K562 (cell line): ENCODE measurements around the gene SHB.

Source experiments
- FOXA1 ChIP-seq: fragments of 450-650 bp; IDR thresholded peaks from 2 replicates; pipeline ENCODE4 v1.6.1; 2016; ENCODE audit warnings: mild to moderate bottlenecking, borderline replicate concordance
- HDAC6 ChIP-seq: IDR thresholded peaks from 2 replicates; pipeline ENCODE4 v1.6.1; 2012; ENCODE audit warnings: low read depth, mild to moderate bottlenecking, control low read depth, inconsistent platforms, low read length, moderate library complexity
- IRF2 ChIP-seq: sonication (generic); formaldehyde crosslinking; IDR thresholded peaks from 2 replicates; pipeline ENCODE4 v1.8.1; 2022; ENCODE audit warnings: mild to moderate bottlenecking, missing genetic modification reagents
- RNF2 ChIP-seq: sonication (generic); IDR thresholded peaks from 2 replicates; pipeline ENCODE4 v1.6.1; 2016
- TAF1 ChIP-seq: IDR thresholded peaks from 2 replicates; pipeline ENCODE4 v1.6.1; 2011; ENCODE audit warnings: mild to moderate bottlenecking, low read length, moderate library complexity; ENCODE audit not compliant: insufficient read depth, control insufficient read depth, severe bottlenecking; ENCODE audit errors: extremely low read depth
- ZNF766 ChIP-seq: fragments of 200-800 bp; sonication (Bioruptor generic); conservative IDR thresholded peaks from 2 replicates; pipeline ENCODE4 v1.6.1; 2016; ENCODE audit warnings: missing genetic modification characterization, missing compliant biosample characterization
- TF ChIP-seq, protein P1 (sequence below), 3 experiments: IDR thresholded peaks in 2 of 3; conservative IDR thresholded peaks in 1 of 3; 2 replicates each; pipeline ENCODE4 v1.5.1; 2011 to 2012; ENCODE audit warnings: low read length in 3 of 3, mild to moderate bottlenecking in 3 of 3, control low read depth in 2 of 3, improper control_type of control experiment in 1 of 3, inconsistent platforms in 1 of 3, low read depth in 1 of 3, mixed read lengths in 1 of 3, moderate library complexity in 1 of 3; ENCODE audit not compliant: insufficient read depth in 2 of 3

DNA sequence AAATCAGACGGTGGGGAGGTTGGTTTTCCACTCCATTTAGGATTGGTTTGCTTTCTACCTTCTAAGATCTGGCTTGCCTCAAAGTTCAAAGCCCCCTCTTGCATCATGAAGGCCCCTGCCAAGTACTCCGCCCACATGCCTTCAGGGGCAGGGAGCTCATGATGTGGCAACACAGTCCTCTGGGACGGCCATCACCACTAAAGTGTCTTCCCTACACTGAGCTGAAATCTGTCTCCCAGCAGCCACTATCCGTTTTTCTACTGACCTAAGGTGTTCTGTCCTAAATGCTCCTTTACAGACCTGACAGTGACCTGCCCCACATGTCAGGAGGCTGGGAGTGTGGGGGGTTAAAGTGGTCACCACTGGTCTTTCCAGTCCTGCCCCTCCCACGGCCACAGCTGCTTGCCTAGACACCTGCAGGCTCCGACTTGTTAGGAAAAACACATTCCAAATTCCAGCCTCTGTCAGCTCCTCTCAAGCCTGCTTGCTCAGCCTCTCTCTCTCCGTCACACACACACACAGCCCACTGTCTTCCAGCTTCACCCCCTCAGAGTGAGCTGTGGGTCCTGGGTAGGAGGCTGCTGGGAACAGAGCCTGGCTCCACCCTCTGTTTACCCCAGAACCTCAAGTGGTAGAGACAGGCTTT lies 44.9 kb downstream of the SHB start:
- TF ChIP-seq FOXA1 = no peak
- no peak for TF ChIP-seq HDAC6
- TF ChIP-seq, protein P1, sequence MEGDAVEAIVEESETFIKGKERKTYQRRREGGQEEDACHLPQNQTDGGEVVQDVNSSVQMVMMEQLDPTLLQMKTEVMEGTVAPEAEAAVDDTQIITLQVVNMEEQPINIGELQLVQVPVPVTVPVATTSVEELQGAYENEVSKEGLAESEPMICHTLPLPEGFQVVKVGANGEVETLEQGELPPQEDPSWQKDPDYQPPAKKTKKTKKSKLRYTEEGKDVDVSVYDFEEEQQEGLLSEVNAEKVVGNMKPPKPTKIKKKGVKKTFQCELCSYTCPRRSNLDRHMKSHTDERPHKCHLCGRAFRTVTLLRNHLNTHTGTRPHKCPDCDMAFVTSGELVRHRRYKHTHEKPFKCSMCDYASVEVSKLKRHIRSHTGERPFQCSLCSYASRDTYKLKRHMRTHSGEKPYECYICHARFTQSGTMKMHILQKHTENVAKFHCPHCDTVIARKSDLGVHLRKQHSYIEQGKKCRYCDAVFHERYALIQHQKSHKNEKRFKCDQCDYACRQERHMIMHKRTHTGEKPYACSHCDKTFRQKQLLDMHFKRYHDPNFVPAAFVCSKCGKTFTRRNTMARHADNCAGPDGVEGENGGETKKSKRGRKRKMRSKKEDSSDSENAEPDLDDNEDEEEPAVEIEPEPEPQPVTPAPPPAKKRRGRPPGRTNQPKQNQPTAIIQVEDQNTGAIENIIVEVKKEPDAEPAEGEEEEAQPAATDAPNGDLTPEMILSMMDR (IDR thresholded peaks at IDR 0.05 in 2 of 3, conservative IDR thresholded peaks at IDR 0.05 in 1 of 3; ENCODE audit: insufficient read depth in 2 of 3, low read depth in 1 of 3, low read length in 3 of 3) = no peak
- no peak for TF ChIP-seq RNF2
- no peak for TF ChIP-seq TAF1
- TF ChIP-seq ZNF766 = no peak
- TF ChIP-seq IRF2 (CRISPR knock-in tag) = no peak
